Measurements from ENCODE around the gene GIPC2. TPM values are rescaled to one million over a fixed set of nuclear protein-coding genes. Genes with fewer than 3 reads are reported as not detected.

The GIPC2 gene
- total and polyA plus RNA-seq, 9 of the 15 experiments (the other 6 are each of a cell fraction or from before 2014, with no cell fraction given), result 0.01 to 0.05 (median 0.04) TPM; not detected in 3

GRCh38 chr1:78003070-78003746, 42.6 kb upstream of the GIPC2 start:
- 3% methylated on average over 3 of the region's 3 CpGs for WGBS (ENCODE audit: insufficient coverage, low coverage, missing lambda C conversion rate)
- CTCF ChIA-PET (ENCODE audit: low intra/inter-chr PET ratio), result no interaction called here
- TF ChIP-seq ZNF23 (CRISPR knock-in tag; IDR thresholded peaks at IDR 0.05) (no peak), BRD4 (IDR thresholded peaks at IDR 0.05) (peak; percentile 65; the same call in 1 of the 2 replicates), BRD9 (IDR thresholded peaks at IDR 0.05; ENCODE audit: low read depth, partially characterized antibody) (peak; percentile 32), BRF1 (IDR thresholded peaks at IDR 0.05; ENCODE audit: borderline replicate concordance, extremely low read depth, insufficient read length) (no peak), KLF16 (IDR thresholded peaks at IDR 0.05) (no peak), SMARCE1 (IDR thresholded peaks at IDR 0.05) (peak; percentile 59; the same call in 1 of the 2 replicates), NR0B1 (IDR thresholded peaks at IDR 0.05; ENCODE audit: partially characterized antibody) (no peak), GABPB1 (CRISPR knock-in tag; IDR thresholded peaks at IDR 0.05) (no peak), ARID3A (IDR thresholded peaks at IDR 0.05; ENCODE audit: borderline replicate concordance, low read depth, low read length) (0 out of 2 replicates have a peak, but pooled peaks have one; percentile 4), SIRT6 (IDR thresholded peaks at IDR 0.05; ENCODE audit: low read depth, low read length) (no peak), ARID1B (IDR thresholded peaks at IDR 0.05) (peak; percentile 61), SMARCC2 (IDR thresholded peaks at IDR 0.05; ENCODE audit: low read depth) (peak; percentile 56), FOSL1 (tag; conservative IDR thresholded peaks at IDR 0.05) (0 out of 2 replicates have a peak, but pooled peaks have one; percentile 5), BACH1 (tag; IDR thresholded peaks at IDR 0.05) (peak; percentile 89)
- TF ChIP-seq, protein P1, sequence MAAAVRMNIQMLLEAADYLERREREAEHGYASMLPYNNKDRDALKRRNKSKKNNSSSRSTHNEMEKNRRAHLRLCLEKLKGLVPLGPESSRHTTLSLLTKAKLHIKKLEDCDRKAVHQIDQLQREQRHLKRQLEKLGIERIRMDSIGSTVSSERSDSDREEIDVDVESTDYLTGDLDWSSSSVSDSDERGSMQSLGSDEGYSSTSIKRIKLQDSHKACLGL (CRISPR knock-in tag; IDR thresholded peaks at IDR 0.05; ENCODE audit: borderline replicate concordance, poor library complexity, severe bottlenecking), result no peak
- TF ChIP-seq, protein P2, sequence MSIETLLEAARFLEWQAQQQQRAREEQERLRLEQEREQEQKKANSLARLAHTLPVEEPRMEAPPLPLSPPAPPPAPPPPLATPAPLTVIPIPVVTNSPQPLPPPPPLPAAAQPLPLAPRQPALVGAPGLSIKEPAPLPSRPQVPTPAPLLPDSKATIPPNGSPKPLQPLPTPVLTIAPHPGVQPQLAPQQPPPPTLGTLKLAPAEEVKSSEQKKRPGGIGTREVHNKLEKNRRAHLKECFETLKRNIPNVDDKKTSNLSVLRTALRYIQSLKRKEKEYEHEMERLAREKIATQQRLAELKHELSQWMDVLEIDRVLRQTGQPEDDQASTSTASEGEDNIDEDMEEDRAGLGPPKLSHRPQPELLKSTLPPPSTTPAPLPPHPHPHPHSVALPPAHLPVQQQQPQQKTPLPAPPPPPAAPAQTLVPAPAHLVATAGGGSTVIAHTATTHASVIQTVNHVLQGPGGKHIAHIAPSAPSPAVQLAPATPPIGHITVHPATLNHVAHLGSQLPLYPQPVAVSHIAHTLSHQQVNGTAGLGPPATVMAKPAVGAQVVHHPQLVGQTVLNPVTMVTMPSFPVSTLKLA (conservative IDR thresholded peaks at IDR 0.05), result peak in 1 of 2 experiments; percentile 21; a peak in 1 of 4 replicates

More at GRCh38 chr1:78003070-78003746, 42.6 kb upstream of the GIPC2 start:
- 0 out of 2 replicates have a peak, but pooled peaks cover 3% of the 10 kb centered on the region for H4K20me1 ChIP-seq (replicated peaks; ENCODE audit: control insufficient read depth, insufficient read depth, low read length)
- ATAC-seq (0 out of 3 replicates have a peak, but pooled peaks have one; percentile 4), DNase-seq (ENCODE audit: extremely low read depth in 1 of 4, low spot score in 3 of 4) (peak in 3 of 4 experiments; percentile 19 to 47 (median 20)), FAIRE-seq (peak; percentile 46)
- H3K9me1 ChIP-seq (ENCODE audit: control insufficient read depth, insufficient read depth, low read length), result no peaks in the 10 kb centered on the region
- H3K9me3 ChIP-seq (replicated peaks; ENCODE audit: control insufficient read depth, insufficient read depth, low read depth, low read length), result no peaks in the 10 kb centered on the region
- in situ Hi-C loops (cut with MboI), result loop anchor here (10.0 kb wide), 1 partner anchor 112 kb away; no protein-coding TSS in a partner anchor
- peaks cover 0 to 4% of the 10 kb centered on the region in 2 experiments; a peak in 3 of 5 replicates for H3K4me1 ChIP-seq (replicated peaks in 1 of 2; ENCODE audit: control insufficient read depth in 2 of 2, insufficient read depth in 2 of 2, low read length in 2 of 2)
- H3K79me2 ChIP-seq (ENCODE audit: control insufficient read depth, insufficient read depth, low read length), result peaks cover 59% of the 10 kb centered on the region
- H2AFZ ChIP-seq (ENCODE audit: low read depth, low read length), result peak overlapping the region; percentile 81
- BruUV-seq (replicated peaks), result no TSS peak
- H3K9ac ChIP-seq (ENCODE audit: insufficient read depth in 1 of 2, low read depth in 2 of 2, low read length in 2 of 2), result peak overlapping the region in 1 of 2 experiments; percentile 88; a peak in 2 of 4 replicates
- peak overlapping the region; percentile 48 for H3K4me2 ChIP-seq (ENCODE audit: insufficient read depth, low read length)
- intact Hi-C loops (cut with micrococcal nuclease), result loop anchor here (5.0 kb wide), 1 partner anchor 89 kb away; no protein-coding TSS in a partner anchor
- H3K36me3 ChIP-seq (ENCODE audit: control insufficient read depth, insufficient read depth, low read length), result no peaks in the 10 kb centered on the region; the same call in 2 of the 3 replicates
- H3K4me3 ChIP-seq, result 0 out of 2 replicates have a peak overlapping the region, but pooled peaks have one; percentile 8
- H3K27me3 ChIP-seq (ENCODE audit: control insufficient read depth in 2 of 2, insufficient read depth in 2 of 2, low read length in 2 of 2), result no peaks in the 10 kb centered on the region
- peak overlapping the region; percentile 96 for H3K27ac ChIP-seq (ENCODE audit: extremely low read depth, low read depth, low read length)
- POLR2A ChIA-PET, result interaction anchor here (0.6 to 10.5 kb wide), 21 partner anchors 9 to 1928 kb away, joined by 3 to 199 read pairs (median 10); partner anchors contain the start of genes FUBP1 and ST6GALNAC3

All from K562 (cell line).